ENCODE data around the gene TNK2.
"Not testable (repeated sequence)": the region's sequence is repeated elsewhere in the genome, so short reads cannot be mapped to it uniquely, and the experiment has no call there.

- TF ChIP-seq EZH2 (IDR thresholded peaks at IDR 0.05; ENCODE audit: borderline replicate concordance, low read depth, low read length, severe bottlenecking); CTCF (IDR thresholded peaks at IDR 0.05; ENCODE audit: extremely low read depth in 1 of 2, insufficient read depth in 1 of 2, low read depth in 1 of 2, low read length in 2 of 2); POLR2A (IDR thresholded peaks at IDR 0.05; ENCODE audit: low read depth, low read length): not testable (repeated sequence)
Measured at GRCh38 chr3:195954052-195954751, 45.9 kb upstream of the TNK2 start.

Measured in endothelial cell of umbilical vein (primary cell).